HEK293 (cell line): ENCODE measurements around the gene BTN2A1.
A peak's percentile ranks its signal among the peaks of the same experiment; 100 is the strongest.

Source experiments
- EGR2 ChIP-seq: fragments of 450-650 bp; formaldehyde crosslinking; IDR thresholded peaks from 2 replicates; pipeline ENCODE4 v1.5.1; 2016; ENCODE audit warnings: low read depth, missing biosample characterization, missing genetic modification characterization
- GLIS2 ChIP-seq: fragments of 450-650 bp; formaldehyde crosslinking; IDR thresholded peaks from 2 replicates; pipeline ENCODE4 v1.5.1; 2016; ENCODE audit warnings: missing biosample characterization, missing genetic modification characterization
- IKZF3 ChIP-seq: fragments of 450-650 bp; IDR thresholded peaks from 2 replicates; pipeline ENCODE4 v1.5.0; 2018; ENCODE audit warnings: missing biosample characterization, mild to moderate bottlenecking, missing genetic modification characterization, moderate library complexity
- KLF9 ChIP-seq: fragments of 450-650 bp; formaldehyde crosslinking; IDR thresholded peaks from 2 replicates; pipeline ENCODE4 v1.5.1; 2016; ENCODE audit warnings: missing biosample characterization, missing genetic modification characterization, low read depth
- WT1 ChIP-seq: fragments of 450-650 bp; formaldehyde crosslinking; IDR thresholded peaks from 2 replicates; pipeline ENCODE4 v1.5.1; 2016; ENCODE audit warnings: missing biosample characterization, missing genetic modification characterization
- ZBTB8A ChIP-seq: fragments of 450-650 bp; formaldehyde crosslinking; IDR thresholded peaks from 2 replicates; pipeline ENCODE4 v1.5.1; 2016; ENCODE audit warnings: missing biosample characterization, missing genetic modification characterization
- ZFP69B ChIP-seq: fragments of 450-650 bp; formaldehyde crosslinking; IDR thresholded peaks from 2 replicates; pipeline ENCODE4 v1.5.1; 2016; ENCODE audit warnings: missing biosample characterization, missing genetic modification characterization
- ZNF10 ChIP-seq: fragments of 450-650 bp; formaldehyde crosslinking; IDR thresholded peaks from 2 replicates; pipeline ENCODE4 v1.5.1; 2017; ENCODE audit warnings: missing biosample characterization, missing genetic modification characterization
- ZNF114 ChIP-seq: fragments of 450-650 bp; formaldehyde crosslinking; IDR thresholded peaks from 2 replicates; pipeline ENCODE4 v1.5.0; 2017; ENCODE audit warnings: missing biosample characterization, missing genetic modification characterization
- ZNF302 ChIP-seq: fragments of 450-650 bp; formaldehyde crosslinking; IDR thresholded peaks from 2 replicates; pipeline ENCODE4 v1.5.1; 2016; ENCODE audit warnings: missing biosample characterization, missing genetic modification characterization, low read depth
- ZNF335 ChIP-seq: fragments of 450-650 bp; formaldehyde crosslinking; conservative IDR thresholded peaks from 2 replicates; pipeline ENCODE4 v1.5.1; 2016; ENCODE audit warnings: missing biosample characterization, missing genetic modification characterization
- ZNF341 ChIP-seq: fragments of 450-650 bp; formaldehyde crosslinking; IDR thresholded peaks from 2 replicates; pipeline ENCODE4; 2016; ENCODE audit warnings: low read depth, missing biosample characterization, missing genetic modification characterization
- ZNF391 ChIP-seq: fragments of 450-650 bp; formaldehyde crosslinking; IDR thresholded peaks from 2 replicates; pipeline ENCODE4 v1.5.1; 2016; ENCODE audit warnings: low read depth, missing biosample characterization, missing genetic modification characterization, borderline replicate concordance
- ZNF394 ChIP-seq: fragments of 450-650 bp; formaldehyde crosslinking; IDR thresholded peaks from 2 replicates; pipeline ENCODE4 v1.5.1; 2016; ENCODE audit warnings: missing biosample characterization, missing genetic modification characterization, mild to moderate bottlenecking, moderate library complexity, borderline replicate concordance
- ZNF416 ChIP-seq: fragments of 450-650 bp; formaldehyde crosslinking; IDR thresholded peaks from 2 replicates; pipeline ENCODE4 v1.5.1; 2016; ENCODE audit warnings: missing biosample characterization, missing genetic modification characterization
- ZNF501 ChIP-seq: fragments of 450-650 bp; formaldehyde crosslinking; IDR thresholded peaks from 2 replicates; pipeline ENCODE4 v1.5.1; 2016; ENCODE audit warnings: missing biosample characterization, missing genetic modification characterization
- ZNF76 ChIP-seq: fragments of 450-650 bp; formaldehyde crosslinking; IDR thresholded peaks from 2 replicates; pipeline ENCODE4; 2016; ENCODE audit warnings: low read depth, missing biosample characterization, missing genetic modification characterization, borderline replicate concordance
- ZSCAN16 ChIP-seq: fragments of 450-650 bp; formaldehyde crosslinking; IDR thresholded peaks from 2 replicates; pipeline ENCODE4 v1.5.1; 2016; ENCODE audit warnings: missing biosample characterization, missing genetic modification characterization
- TF ChIP-seq, protein P1 (sequence below): fragments of 450-650 bp; formaldehyde crosslinking; IDR thresholded peaks from 2 replicates; pipeline ENCODE4 v1.5.1; 2016; ENCODE audit warnings: missing biosample characterization, missing genetic modification characterization
- TF ChIP-seq, protein P2 (sequence below): fragments of 450-650 bp; formaldehyde crosslinking; IDR thresholded peaks from 2 replicates; pipeline ENCODE4 v1.5.1; 2016; ENCODE audit warnings: missing biosample characterization, missing genetic modification characterization
- TF ChIP-seq, protein P3 (sequence below): fragments of 450-650 bp; formaldehyde crosslinking; IDR thresholded peaks from 2 replicates; pipeline ENCODE4 v1.5.1; 2016; ENCODE audit warnings: missing biosample characterization, missing genetic modification characterization
- TF ChIP-seq, protein P4 (sequence below): fragments of 450-650 bp; formaldehyde crosslinking; IDR thresholded peaks from 2 replicates; pipeline ENCODE4 v1.5.1; 2016; ENCODE audit warnings: missing biosample characterization, missing genetic modification characterization
- TF ChIP-seq, protein P5 (sequence below): fragments of 450-650 bp; formaldehyde crosslinking; IDR thresholded peaks from 2 replicates; pipeline ENCODE4 v1.5.1; 2017; ENCODE audit warnings: missing biosample characterization, missing genetic modification characterization

Gene BTN2A1

DNA sequence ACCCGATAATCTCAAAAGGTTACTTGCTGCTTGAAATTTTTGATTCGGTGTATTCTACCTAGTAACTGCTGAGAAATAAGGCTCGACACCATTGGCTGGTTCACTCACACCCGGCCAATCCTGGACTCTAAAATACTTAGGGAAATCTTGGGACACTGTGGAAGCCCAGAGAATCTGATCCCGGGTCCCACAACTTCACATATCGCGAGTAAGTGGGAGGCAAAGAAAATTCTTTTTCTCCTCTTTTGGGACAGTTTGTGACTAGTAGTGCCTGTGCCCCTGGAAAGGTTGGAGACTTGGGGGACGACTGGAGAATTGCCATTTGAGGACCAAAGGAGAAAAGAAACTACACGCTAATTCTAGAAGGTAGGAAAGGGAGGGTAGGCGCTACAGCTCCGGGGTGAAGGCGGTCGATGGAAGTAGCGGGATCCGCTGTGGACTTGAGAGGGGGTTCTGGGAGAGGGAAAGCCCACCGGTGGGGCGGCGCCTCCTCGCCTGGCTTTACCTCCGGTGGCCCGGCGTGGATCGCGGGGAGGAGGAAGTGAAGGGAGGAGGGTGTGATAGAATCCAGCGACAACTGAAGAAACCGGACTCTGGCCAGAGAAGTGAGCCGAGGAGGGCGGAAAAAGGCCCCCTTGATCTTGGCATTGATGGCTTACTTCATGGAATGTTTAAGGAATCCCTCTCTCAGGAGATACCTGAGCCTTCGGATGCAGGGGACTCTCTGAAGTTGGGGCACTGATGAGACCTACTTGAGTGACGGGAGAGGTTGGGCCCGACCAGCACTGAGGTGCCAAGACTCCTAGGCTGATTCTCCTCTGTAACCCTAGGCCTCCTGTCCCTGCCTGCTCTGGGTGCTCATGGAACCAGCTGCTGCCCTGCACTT is 36.3 kb upstream of the BTN2A1 start (continued):
- TF ChIP-seq ZNF302 (no peak), ZNF391 (tag by site-specific recombination) (no peak), ZNF335 (tag by site-specific recombination) (peak; percentile 92), ZNF341 (tag by site-specific recombination) (peak; percentile 81), ZBTB8A (tag by site-specific recombination) (no peak), ZNF76 (tag by site-specific recombination) (peak; percentile 68; the same call in 1 of the 2 replicates), IKZF3 (tag by site-specific recombination) (peak; percentile 98), ZNF394 (tag by site-specific recombination) (peak; percentile 69; the same call in 1 of the 2 replicates), GLIS2 (tag by site-specific recombination) (peak; percentile 70), ZSCAN16 (tag by site-specific recombination) (no peak), ZNF114 (no peak), ZFP69B (tag by site-specific recombination) (peak; percentile 66; the same call in 1 of the 2 replicates), WT1 (tag by site-specific recombination) (0 out of 2 replicates have a peak, but pooled peaks have one; percentile 22), ZNF416 (tag by site-specific recombination) (no peak), ZNF10 (tag by site-specific recombination) (no peak), ZNF501 (tag by site-specific recombination) (0 out of 2 replicates have a peak, but pooled peaks have one; percentile 28), EGR2 (tag by site-specific recombination) (no peak), KLF9 (tag by site-specific recombination) (peak; percentile 31; the same call in 1 of the 2 replicates)
- TF ChIP-seq, protein P1, sequence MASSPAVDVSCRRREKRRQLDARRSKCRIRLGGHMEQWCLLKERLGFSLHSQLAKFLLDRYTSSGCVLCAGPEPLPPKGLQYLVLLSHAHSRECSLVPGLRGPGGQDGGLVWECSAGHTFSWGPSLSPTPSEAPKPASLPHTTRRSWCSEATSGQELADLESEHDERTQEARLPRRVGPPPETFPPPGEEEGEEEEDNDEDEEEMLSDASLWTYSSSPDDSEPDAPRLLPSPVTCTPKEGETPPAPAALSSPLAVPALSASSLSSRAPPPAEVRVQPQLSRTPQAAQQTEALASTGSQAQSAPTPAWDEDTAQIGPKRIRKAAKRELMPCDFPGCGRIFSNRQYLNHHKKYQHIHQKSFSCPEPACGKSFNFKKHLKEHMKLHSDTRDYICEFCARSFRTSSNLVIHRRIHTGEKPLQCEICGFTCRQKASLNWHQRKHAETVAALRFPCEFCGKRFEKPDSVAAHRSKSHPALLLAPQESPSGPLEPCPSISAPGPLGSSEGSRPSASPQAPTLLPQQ (tag by site-specific recombination) = peak; percentile 87
- TF ChIP-seq, protein P2, sequence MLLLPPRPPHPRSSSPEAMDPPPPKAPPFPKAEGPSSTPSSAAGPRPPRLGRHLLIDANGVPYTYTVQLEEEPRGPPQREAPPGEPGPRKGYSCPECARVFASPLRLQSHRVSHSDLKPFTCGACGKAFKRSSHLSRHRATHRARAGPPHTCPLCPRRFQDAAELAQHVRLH = peak; percentile 91
- TF ChIP-seq, protein P3, sequence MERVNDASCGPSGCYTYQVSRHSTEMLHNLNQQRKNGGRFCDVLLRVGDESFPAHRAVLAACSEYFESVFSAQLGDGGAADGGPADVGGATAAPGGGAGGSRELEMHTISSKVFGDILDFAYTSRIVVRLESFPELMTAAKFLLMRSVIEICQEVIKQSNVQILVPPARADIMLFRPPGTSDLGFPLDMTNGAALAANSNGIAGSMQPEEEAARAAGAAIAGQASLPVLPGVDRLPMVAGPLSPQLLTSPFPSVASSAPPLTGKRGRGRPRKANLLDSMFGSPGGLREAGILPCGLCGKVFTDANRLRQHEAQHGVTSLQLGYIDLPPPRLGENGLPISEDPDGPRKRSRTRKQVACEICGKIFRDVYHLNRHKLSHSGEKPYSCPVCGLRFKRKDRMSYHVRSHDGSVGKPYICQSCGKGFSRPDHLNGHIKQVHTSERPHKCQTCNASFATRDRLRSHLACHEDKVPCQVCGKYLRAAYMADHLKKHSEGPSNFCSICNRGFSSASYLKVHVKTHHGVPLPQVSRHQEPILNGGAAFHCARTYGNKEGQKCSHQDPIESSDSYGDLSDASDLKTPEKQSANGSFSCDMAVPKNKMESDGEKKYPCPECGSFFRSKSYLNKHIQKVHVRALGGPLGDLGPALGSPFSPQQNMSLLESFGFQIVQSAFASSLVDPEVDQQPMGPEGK = peak; percentile 31; the same call in 1 of the 2 replicates
- TF ChIP-seq, protein P4, sequence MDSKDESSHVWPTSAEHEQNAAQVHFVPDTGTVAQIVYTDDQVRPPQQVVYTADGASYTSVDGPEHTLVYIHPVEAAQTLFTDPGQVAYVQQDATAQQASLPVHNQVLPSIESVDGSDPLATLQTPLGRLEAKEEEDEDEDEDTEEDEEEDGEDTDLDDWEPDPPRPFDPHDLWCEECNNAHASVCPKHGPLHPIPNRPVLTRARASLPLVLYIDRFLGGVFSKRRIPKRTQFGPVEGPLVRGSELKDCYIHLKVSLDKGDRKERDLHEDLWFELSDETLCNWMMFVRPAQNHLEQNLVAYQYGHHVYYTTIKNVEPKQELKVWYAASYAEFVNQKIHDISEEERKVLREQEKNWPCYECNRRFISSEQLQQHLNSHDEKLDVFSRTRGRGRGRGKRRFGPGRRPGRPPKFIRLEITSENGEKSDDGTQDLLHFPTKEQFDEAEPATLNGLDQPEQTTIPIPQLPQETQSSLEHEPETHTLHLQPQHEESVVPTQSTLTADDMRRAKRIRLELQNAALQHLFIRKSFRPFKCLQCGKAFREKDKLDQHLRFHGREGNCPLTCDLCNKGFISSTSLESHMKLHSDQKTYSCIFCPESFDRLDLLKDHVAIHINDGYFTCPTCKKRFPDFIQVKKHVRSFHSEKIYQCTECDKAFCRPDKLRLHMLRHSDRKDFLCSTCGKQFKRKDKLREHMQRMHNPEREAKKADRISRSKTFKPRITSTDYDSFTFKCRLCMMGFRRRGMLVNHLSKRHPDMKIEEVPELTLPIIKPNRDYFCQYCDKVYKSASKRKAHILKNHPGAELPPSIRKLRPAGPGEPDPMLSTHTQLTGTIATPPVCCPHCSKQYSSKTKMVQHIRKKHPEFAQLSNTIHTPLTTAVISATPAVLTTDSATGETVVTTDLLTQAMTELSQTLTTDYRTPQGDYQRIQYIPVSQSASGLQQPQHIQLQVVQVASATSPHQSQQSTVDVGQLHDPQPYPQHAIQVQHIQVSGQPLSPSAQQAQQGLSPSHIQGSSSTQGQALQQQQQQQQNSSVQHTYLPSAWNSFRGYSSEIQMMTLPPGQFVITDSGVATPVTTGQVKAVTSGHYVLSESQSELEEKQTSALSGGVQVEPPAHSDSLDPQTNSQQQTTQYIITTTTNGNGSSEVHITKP (tag by site-specific recombination) = peak; percentile 47
- TF ChIP-seq, protein P5, sequence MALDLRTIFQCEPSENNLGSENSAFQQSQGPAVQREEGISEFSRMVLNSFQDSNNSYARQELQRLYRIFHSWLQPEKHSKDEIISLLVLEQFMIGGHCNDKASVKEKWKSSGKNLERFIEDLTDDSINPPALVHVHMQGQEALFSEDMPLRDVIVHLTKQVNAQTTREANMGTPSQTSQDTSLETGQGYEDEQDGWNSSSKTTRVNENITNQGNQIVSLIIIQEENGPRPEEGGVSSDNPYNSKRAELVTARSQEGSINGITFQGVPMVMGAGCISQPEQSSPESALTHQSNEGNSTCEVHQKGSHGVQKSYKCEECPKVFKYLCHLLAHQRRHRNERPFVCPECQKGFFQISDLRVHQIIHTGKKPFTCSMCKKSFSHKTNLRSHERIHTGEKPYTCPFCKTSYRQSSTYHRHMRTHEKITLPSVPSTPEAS (tag by site-specific recombination) = no peak
